DMS153 treated with DMSO at 0.1 percent for 48 hours (cell line): Measurements from ENCODE around the gene STAG1.
A peak's percentile ranks its signal among the peaks of the same experiment; 100 is the strongest.
"Not testable (repeated sequence)": the region's sequence is repeated elsewhere in the genome, so short reads cannot be mapped to it uniquely, and the experiment has no call there.

Experiments used
- DNase-seq: peaks from one replicate; lab custom pipeline; 2025; ENCODE audit not compliant: unreplicated experiment; lab: John Stamatoyannopoulos, UW

STAG1 gene

DNA sequence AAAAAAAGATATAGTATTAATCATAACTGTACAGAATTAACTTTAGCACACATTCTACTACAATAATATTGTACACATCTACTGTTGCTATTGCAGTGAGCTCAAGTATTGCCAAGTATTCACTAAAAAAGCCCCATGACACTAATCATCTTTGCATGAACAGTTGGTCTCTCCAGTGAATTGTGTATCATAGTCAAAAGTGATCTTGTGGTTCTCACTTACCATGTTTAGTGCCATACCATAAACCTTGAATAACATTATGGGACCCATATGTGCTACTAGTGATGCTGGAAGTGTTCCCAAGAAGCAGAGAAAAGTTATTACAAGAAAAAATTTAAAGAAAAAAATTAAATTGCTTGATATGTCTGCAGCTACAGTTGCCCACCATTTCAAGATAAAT is 324.9 kb downstream of the STAG1 start:
- no peak for DNase-seq

GRCh38 chr3:136414476-136414875 is 337.7 kb downstream of the STAG1 start:
- DNase-seq, result no peak

DNA sequence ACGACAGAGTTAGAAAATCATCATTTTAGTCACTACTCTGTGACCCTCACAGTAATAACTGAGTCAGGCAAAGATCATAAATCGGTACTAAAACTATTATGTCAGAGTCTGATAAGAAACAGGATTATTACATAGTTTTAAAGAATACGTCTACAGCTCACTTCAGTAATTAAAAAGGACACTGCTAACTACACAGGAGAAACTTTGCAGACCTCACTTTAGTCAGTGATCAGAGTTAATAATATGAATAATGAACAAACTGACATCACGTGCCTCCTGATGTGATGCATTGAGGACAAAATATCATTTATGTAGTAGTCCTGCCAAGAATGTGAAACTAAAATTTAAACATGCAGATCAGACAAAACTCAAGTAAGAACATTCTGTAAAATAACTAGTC is 339.9 kb downstream of the STAG1 start:
- no peak for DNase-seq

- DNase-seq, result no peak
Measured at GRCh38 chr3:136409549-136409948, 342.6 kb downstream of the STAG1 start.

GRCh38 chr3:136404056-136404455 is 348.1 kb downstream of the STAG1 start:
- no peak for DNase-seq

DNA sequence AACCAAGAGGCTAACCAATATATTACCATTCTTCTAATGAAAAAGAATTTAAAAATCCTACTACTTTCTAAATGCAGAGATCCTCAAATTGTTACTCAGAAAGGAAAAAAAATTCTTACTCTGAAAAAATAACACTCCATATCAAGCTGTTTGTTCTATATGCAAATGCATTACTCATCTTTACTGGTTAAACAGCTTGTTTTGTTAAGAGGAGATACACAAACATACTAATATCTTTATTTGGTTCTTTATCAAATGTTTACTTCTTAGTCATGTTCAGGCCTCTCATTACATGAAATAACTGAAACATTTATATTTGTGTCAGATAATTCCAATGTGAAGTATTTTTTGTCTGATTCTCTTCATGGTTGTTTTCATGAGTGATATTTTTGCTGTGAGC is 355.3 kb downstream of the STAG1 start:
- no peak for DNase-seq

DNA sequence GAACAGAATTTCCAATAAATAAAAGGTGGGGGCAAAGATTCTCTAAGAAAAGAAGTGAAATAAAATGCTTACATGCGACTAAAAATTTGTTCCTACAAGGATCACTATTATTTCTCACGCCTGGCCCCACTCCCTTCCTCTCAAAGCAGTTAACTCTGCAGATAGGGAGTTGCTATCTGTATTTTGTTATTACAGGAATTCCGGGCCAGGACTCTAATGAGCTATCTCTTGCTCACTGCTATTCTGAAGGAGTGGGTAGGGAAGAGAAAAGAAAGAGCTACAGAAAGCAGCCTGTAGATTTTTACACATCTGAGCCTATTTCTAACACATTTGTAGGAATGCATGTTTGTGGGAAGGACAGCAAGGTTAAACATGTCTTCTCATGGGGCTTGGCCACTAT is 361.6 kb downstream of the STAG1 start:
- no peak for DNase-seq

DNA sequence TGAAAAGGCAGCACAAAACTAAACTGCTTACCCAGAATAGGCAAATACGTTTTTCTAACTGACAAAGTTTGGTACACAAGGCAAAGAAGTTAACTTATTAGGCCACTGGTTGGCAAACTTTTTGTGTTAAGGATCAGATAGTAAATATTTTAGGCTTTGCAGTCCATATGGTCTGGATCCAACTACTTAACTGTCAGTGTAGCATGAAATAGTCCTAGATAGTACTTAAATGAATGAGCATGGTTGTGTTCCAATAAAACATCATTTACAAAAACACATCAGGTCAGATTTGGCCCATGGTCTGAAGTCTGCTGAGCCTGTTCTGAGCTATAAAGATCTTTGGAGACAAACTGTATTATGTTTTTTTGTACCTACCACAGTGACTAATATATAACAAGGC is 365.1 kb downstream of the STAG1 start:
- DNase-seq, result no peak

GRCh38 chr3:136385457-136385856 is 366.7 kb downstream of the STAG1 start:
- DNase-seq, result no peak

DNA sequence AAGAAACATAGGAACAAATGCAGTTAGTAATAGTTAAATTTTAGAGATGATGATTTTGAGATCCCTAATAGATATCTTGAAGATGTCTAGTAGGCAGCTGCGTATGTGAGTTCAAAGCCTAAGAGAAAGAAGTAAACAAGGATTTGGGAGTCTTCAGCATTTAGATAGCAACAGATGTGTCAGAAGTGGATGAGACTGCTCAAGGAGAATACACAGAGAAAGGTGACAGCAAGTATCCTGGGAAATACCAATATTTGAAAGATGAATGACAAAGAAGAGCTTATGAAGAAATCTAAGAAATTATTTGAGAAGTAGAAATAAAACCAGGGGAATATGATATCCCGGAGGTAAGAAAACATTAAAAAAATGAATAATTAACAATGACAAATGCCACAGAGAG is 371.1 kb downstream of the STAG1 start:
- DNase-seq, result no peak

DNA sequence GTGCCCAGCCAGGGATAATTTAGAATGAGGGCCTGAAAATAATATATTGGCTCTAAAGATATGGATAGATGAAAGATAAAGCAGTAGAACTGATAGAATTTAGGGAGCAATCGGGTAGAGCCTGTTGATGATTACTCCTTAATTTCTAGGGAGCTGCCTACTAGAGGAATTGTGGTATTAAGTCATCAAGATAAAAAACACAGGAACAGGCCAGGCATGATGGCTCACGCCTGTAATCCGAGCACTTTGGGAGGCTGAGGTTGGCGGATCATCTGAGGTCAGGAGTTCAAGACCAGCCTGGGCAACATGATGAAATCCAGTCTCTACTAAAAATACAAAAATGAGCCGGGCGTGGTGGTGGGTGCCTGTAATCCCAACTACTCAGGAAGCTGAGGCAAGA is 371.6 kb downstream of the STAG1 start:
- DNase-seq, result no peak

DNA sequence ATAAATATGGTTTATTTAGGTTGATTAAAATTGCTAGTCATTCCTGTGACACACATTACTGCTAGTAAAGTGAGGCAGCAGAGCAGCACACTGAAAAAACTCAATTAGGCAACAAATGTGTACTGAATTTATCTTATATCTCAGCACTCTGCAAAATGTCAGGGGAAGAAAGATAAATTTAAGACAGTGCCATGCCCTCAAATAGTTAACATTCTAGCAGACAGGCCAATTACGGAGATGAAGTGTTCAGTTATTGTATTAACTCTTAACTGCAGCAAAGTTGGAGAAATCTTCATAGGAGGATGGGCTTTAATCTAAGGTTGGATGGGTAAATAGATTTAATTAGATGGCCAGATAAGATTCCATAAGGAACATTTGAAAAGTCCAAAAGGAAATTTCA is 374.2 kb downstream of the STAG1 start:
- no peak for DNase-seq

GRCh38 chr3:136377508-136377907 is 374.7 kb downstream of the STAG1 start:
- no peak for DNase-seq

DNA sequence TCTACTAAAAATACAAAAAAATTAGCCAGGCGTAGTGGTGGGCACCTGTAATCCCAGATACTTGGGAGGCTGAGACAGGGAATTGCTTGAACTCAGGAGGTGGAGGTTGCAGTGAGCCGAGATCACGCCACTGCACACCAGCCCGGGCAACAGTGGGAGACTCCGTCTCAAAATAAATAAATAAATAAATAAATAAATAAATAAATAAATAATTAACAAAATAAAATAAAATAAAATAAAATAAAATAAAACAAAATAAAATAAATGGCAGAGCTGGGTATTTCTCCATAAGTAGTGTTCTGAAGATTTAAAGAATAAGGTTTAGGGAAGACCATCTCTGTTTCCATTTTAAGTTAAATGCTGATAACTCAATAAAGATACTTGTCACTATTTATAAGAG is 376.4 kb downstream of the STAG1 start:
- not testable (repeated sequence) for DNase-seq

DNA sequence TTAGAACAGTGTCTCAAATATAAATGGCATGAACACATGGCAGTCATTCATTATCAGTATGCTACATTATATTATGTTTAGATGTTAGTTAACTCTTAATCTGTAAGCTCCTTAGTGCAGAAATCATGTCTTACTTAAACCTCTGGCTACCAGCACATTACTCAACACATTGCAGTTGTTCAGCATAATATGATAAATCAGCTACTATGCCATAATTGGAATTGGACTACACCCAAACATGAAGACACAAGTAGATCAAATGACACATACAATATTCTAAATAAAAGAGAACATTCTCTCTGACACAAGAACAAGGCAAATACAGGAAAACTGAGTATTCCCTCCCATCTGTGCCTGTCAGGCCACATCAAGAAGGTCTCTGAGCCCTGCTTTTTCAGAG is 385.9 kb downstream of the STAG1 start:
- DNase-seq, result no peak

- DNase-seq, result no peak
Measured at GRCh38 chr3:136353461-136353860, 398.7 kb downstream of the STAG1 start.

DNA sequence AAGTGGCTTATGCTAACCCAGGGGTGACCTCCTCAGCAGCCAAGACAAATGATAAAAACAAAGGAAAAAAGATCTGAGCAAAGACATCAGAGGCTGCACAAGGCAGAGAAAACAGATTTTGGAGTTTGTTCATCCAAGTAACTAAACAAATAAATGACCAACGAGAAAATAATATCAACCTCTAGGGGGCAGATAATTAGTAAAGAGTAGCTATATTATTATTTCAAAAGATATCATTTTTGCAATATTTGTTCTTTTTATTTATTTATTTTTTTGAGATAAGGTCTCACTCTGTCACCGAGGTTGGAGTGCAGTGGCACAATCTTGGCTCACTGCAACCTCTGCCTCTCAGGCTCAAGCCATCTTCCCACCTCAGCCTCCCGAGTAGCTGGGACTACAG is 400.3 kb downstream of the STAG1 start:
- DNase-seq, result no peak

GRCh38 chr3:136351351-136351750 is 400.8 kb downstream of the STAG1 start:
- DNase-seq, result no peak

DNA sequence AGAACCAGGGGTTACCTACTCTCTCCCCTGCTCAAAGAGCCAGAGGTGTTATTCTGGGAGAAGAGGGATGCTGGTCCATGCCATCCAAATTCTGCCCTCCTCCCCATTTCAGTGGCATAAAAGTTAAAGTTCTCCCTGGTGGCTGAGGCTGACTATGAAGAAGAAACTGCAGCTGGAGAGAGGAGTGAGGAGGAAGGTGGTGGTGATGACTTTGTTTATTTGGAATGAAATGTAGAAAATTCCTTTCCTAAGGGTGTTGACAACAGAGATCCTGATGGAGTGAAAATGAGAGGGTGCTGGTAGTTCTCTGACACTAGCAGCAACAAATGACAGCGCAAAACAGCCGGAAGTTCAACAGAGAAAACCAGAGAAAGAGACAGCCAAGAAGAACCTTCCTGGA is 401.6 kb downstream of the STAG1 start:
- no peak for DNase-seq

DNA sequence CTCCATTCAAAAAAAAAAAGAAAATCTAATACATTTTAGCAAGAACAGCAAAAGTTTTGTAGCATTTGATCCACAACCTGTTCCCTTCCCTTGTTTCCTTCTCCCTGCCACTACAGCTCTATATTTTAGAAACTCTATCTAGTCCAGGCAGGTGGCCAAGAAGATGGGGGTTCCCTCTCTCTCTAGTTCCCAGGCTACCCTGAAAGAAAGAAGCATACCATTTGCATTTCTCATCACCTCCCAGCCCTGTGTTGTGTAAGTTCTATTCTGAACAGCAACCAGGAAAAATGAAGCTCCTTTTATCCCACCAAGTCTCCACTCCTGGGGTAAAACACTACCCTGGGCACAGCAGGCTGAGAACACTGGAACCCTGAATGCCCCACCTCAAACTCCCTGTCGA is 402.0 kb downstream of the STAG1 start:
- DNase-seq, result no peak

GRCh38 chr3:136346486-136346885 is 405.7 kb downstream of the STAG1 start:
- DNase-seq, result no peak

- peak; percentile 67 for DNase-seq
Measured at GRCh38 chr3:136343873-136344555, 408.2 kb downstream of the STAG1 start.

GRCh38 chr3:136343446-136343845 is 408.7 kb downstream of the STAG1 start:
- DNase-seq, result peak; percentile 61
